ENCODE measurements around the gene TMTC2. TPM values are rescaled to one million over a fixed set of nuclear protein-coding genes. Genes with fewer than 3 reads are reported as not detected.

TMTC2 gene
- total RNA-seq, 4 donors from 2014 or later, result 6.5 to 11.3 (median 8.9) TPM

DNA sequence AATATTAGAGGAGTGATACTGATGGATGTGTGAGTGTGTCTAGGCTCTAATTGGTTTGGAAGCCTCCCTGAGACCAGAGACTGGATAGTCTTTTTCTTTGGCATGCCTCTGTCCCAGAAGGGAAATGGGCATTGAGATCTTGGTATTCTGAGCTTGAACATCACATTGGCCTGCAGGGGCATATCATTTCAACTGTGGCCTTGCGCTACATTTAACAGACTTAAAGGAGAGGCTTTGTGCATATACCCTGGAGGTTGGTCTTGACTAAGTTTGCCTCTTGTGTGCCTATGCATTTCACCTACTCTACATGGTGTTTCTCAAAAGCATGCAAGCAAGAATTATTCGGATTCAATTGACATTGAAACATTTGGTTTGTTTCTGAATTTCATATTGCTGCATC is 185.4 kb downstream of the TMTC2 start:
- TF ChIP-seq, protein P1, sequence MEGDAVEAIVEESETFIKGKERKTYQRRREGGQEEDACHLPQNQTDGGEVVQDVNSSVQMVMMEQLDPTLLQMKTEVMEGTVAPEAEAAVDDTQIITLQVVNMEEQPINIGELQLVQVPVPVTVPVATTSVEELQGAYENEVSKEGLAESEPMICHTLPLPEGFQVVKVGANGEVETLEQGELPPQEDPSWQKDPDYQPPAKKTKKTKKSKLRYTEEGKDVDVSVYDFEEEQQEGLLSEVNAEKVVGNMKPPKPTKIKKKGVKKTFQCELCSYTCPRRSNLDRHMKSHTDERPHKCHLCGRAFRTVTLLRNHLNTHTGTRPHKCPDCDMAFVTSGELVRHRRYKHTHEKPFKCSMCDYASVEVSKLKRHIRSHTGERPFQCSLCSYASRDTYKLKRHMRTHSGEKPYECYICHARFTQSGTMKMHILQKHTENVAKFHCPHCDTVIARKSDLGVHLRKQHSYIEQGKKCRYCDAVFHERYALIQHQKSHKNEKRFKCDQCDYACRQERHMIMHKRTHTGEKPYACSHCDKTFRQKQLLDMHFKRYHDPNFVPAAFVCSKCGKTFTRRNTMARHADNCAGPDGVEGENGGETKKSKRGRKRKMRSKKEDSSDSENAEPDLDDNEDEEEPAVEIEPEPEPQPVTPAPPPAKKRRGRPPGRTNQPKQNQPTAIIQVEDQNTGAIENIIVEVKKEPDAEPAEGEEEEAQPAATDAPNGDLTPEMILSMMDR (IDR thresholded peaks at IDR 0.05; ENCODE audit: low read depth), result no peak

DNA sequence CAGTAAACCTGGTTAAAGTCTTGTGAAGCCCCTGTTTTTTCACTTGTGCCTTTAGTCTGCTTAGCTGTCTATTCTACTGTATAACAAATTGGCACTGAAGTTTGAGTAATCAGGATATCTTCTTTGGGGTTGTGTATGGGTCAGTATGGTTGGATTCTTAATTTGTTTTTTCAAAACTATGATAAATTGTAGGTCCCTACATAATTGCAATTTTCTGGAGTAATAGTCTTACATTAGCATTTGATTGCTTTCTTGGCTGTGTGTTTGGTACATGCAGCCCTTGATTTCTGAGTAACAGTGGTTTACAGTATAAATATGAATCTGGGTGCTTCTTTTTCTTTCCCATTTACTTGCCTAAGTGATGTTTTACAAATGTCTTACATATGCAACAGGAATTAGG is 186.6 kb downstream of the TMTC2 start:
- TF ChIP-seq, protein P1 (IDR thresholded peaks at IDR 0.05; ENCODE audit: low read depth), result no peak

DNA sequence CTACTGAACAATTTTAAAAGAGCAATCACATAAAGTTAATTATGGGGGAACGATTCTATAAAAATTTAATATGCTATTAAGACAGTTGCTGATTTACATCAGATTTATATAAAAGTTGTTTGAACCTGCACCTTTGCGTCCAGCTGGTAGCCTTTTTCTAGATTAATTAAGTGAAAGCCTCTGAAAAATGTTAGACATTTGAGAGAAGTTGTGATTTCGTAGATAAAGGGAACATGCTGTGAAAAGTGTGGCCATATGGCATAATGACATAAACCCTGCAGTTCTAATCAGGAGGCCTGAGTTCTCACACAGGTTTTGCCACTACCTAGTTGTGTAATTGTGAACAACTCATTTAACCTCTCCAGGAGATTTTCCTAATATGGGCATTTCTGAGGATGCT is 187.2 kb downstream of the TMTC2 start:
- TF ChIP-seq, protein P1 (IDR thresholded peaks at IDR 0.05; ENCODE audit: low read depth), result no peak

DNA sequence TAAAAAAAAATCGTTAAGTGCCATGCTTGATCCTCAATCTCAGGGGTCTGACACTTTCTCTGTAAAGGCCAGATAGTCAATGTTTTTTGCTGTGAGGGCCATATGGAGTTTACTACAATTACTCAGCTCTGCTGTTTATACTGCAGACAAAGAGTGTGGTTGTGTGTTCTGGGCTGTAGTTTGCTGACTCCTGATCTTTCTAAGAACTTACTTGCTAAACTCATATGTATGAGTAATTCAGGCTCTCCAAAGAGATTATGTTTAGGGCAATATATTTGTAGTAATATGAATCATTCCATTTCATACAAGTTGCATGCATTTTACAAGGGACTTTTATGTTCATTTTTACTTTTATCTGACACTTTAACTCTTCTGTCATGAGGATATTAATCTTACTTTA is 188.2 kb downstream of the TMTC2 start:
- TF ChIP-seq, protein P1 (IDR thresholded peaks at IDR 0.05; ENCODE audit: low read depth), result no peak

DNA sequence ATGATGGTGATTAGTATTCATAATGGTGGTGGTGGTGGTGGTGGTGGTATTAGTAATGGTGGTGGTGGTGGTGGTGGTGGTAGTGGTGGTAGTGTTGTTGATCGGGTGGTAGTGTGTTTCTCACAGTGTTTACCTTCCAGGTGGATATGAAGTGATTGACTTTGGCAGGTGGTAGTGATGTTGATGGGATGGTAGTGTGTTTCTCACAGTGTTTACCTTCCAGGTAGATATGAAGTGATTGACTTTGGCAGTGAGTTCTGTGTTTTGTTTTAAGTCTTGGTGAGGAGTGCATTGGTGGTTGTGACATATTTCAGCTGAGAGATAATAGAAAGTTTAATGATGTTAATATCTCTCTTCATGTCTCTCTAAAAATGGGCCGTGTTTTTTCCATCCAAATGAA is 189.4 kb downstream of the TMTC2 start:
- TF ChIP-seq, protein P1 (IDR thresholded peaks at IDR 0.05; ENCODE audit: low read depth), result no peak

DNA sequence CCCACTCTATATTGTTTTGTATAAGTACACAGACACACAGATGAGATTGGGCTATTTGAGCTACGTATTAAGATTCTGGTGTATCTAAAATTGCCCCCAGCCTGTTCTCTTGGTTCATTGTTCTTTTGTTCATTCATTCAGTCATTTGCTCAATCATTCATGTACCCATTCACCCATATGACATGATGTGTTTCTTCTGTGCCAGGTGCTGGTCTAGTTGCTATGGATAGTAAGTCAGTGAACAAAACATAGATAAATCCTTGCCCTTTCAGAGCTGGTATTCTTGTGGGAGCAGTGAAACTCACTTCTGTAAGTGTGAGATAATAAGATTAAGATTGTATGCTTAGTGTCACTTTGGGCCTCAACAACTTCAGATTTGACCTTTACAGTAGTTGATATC is 191.3 kb downstream of the TMTC2 start:
- TF ChIP-seq, protein P1 (IDR thresholded peaks at IDR 0.05; ENCODE audit: low read depth), result no peak

DNA sequence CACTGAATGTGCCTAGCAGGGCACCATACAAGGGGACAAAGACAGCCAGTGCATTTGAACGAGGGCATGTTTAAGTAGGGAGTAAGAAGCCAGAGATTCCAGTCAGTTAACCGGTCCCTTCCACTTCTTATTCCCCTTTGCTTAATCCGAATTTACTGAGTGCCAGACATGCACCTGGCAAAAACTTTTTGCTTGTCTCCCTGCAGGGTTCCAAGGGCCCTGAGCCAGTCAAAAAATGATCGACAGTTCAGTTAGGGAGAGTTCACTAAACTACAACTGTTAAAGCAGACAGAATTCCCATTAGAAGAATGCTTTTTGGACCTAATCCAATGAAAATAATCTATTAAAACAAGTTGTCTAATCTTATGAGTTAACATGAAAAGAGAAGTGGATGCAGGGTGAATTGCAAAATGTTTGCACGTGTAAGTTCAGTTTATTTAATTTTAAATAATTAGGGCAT is 193.8 kb downstream of the TMTC2 start:
- TF ChIP-seq, protein P1 (IDR thresholded peaks at IDR 0.05; ENCODE audit: low read depth), result no peak

Data from subcutaneous adipose tissue (tissue), 4 donors.